Measurements from ENCODE around the gene CUL3.
"Not testable (repeated sequence)": the region's sequence is repeated elsewhere in the genome, so short reads cannot be mapped to it uniquely, and the experiment has no call there.

CUL3 gene

GRCh38 chr2:224583033-224583432 is 2.1 kb downstream of the CUL3 start:
- not testable (repeated sequence) for DNase-seq (ENCODE audit: extremely low read depth in 1 of 2, low read depth in 1 of 2)

GRCh38 chr2:224580248-224580647 is 4.9 kb downstream of the CUL3 start:
- DNase-seq (ENCODE audit: extremely low read depth in 1 of 2, low read depth in 1 of 2): no peak

GRCh38 chr2:224579411-224579810 is 5.8 kb downstream of the CUL3 start:
- DNase-seq (ENCODE audit: extremely low read depth in 1 of 2, low read depth in 1 of 2): no peak

- DNase-seq (ENCODE audit: extremely low read depth in 1 of 2, low read depth in 1 of 2): no peak
Measured at GRCh38 chr2:224577541-224577940, 7.6 kb downstream of the CUL3 start.

- no peak for DNase-seq (ENCODE audit: extremely low read depth in 1 of 2, low read depth in 1 of 2)
Measured at GRCh38 chr2:224576088-224576715, 9.0 kb downstream of the CUL3 start.

GRCh38 chr2:224574423-224575084 is 10.6 kb downstream of the CUL3 start:
- DNase-seq (ENCODE audit: extremely low read depth in 1 of 2, low read depth in 1 of 2): no peak

GRCh38 chr2:224573724-224574123 is 11.4 kb downstream of the CUL3 start:
- DNase-seq (ENCODE audit: extremely low read depth in 1 of 2, low read depth in 1 of 2): no peak

- no peak for DNase-seq (ENCODE audit: extremely low read depth in 1 of 2, low read depth in 1 of 2)
Measured at GRCh38 chr2:224572338-224572737, 12.8 kb downstream of the CUL3 start.

GRCh38 chr2:224570328-224570993 is 14.7 kb downstream of the CUL3 start:
- no peak for DNase-seq (ENCODE audit: extremely low read depth in 1 of 2, low read depth in 1 of 2)

GRCh38 chr2:224569654-224570053 is 15.5 kb downstream of the CUL3 start:
- DNase-seq (ENCODE audit: extremely low read depth in 1 of 2, low read depth in 1 of 2): no peak

- no peak for DNase-seq (ENCODE audit: extremely low read depth in 1 of 2, low read depth in 1 of 2)
Measured at GRCh38 chr2:224565452-224566035, 19.6 kb downstream of the CUL3 start.

GRCh38 chr2:224563537-224563936 is 21.6 kb downstream of the CUL3 start:
- no peak for DNase-seq (ENCODE audit: extremely low read depth in 1 of 2, low read depth in 1 of 2)

- DNase-seq (ENCODE audit: extremely low read depth in 1 of 2, low read depth in 1 of 2): no peak
Measured at GRCh38 chr2:224562831-224563230, 22.3 kb downstream of the CUL3 start.

GRCh38 chr2:224561234-224562005 is 23.7 kb downstream of the CUL3 start:
- DNase-seq (ENCODE audit: extremely low read depth in 1 of 2, low read depth in 1 of 2): no peak

- DNase-seq (ENCODE audit: extremely low read depth in 1 of 2, low read depth in 1 of 2): no peak
Measured at GRCh38 chr2:224560549-224560948, 24.6 kb downstream of the CUL3 start.

GRCh38 chr2:224557610-224558009 is 27.6 kb downstream of the CUL3 start:
- DNase-seq (ENCODE audit: extremely low read depth in 1 of 2, low read depth in 1 of 2): no peak

GRCh38 chr2:224556381-224556780 is 28.8 kb downstream of the CUL3 start:
- DNase-seq (ENCODE audit: extremely low read depth in 1 of 2, low read depth in 1 of 2): no peak

- DNase-seq (ENCODE audit: extremely low read depth in 1 of 2, low read depth in 1 of 2): no peak
Measured at GRCh38 chr2:224555823-224556366, 29.3 kb downstream of the CUL3 start.

- DNase-seq (ENCODE audit: extremely low read depth in 1 of 2, low read depth in 1 of 2): no peak
Measured at GRCh38 chr2:224552771-224553170, 32.4 kb downstream of the CUL3 start.

- DNase-seq (ENCODE audit: extremely low read depth in 1 of 2, low read depth in 1 of 2): no peak
Measured at GRCh38 chr2:224551693-224552092, 33.5 kb downstream of the CUL3 start.

GRCh38 chr2:224546926-224547325 is 38.2 kb downstream of the CUL3 start:
- DNase-seq (ENCODE audit: extremely low read depth in 1 of 2, low read depth in 1 of 2): no peak

Measured in activated CD8-positive, alpha-beta memory T cell treated with anti-CD3 and anti-CD28 coated beads for 1 hour (primary cell).